ENCODE measurements around the gene RUNX3. TPM values are rescaled to one million over a fixed set of nuclear protein-coding genes. Genes with fewer than 3 reads are reported as not detected.

The RUNX3 gene
- total and polyA plus RNA-seq, 2 of the 8 experiments (the other 6 are each of a cell fraction or from before 2014, with no cell fraction given): 0.62 to 0.82 TPM

DNA sequence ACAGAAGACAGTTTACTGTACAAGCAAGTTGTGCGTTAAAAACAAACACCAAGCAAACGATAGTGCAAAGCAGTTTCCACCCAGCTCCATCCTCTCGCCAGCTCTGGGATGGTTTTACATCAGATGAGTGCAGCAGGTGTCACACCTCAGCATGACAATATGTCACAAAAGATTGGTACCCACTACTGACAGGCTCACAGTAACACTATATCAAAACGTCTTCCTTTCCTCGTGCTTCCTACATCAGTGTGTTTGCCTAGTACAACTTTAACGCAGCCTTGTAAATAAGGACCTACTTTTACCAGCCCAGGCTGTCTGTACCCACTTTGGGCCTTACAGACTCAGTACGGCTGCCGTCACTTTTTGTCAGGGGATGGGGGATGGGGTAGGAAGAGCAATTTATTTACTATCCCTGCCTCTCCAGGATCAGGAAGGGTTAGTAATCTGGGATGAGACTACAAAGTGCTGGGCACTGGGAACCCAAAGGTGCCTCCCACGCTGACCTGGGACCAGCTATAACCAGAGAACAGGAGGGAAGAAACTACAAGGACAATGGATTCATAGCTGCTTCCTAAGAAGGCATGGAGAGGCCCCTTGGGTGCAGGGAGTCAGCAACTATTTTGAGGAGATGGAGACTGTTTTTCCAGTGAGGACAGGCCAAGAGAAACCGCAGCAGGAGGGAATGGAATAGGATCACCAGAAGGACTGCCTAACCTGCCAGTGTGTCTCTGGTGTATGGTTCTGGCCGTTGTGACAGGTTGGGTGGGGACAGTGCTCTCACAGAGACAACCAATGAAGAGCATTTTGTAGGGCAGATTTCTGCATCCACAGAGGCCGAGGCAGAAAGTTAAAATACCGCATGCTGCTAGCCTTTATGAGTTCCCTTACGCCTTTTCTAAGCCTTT, 30.2 kb downstream of the RUNX3 start (continued):
- TF ChIP-seq, protein P1, sequence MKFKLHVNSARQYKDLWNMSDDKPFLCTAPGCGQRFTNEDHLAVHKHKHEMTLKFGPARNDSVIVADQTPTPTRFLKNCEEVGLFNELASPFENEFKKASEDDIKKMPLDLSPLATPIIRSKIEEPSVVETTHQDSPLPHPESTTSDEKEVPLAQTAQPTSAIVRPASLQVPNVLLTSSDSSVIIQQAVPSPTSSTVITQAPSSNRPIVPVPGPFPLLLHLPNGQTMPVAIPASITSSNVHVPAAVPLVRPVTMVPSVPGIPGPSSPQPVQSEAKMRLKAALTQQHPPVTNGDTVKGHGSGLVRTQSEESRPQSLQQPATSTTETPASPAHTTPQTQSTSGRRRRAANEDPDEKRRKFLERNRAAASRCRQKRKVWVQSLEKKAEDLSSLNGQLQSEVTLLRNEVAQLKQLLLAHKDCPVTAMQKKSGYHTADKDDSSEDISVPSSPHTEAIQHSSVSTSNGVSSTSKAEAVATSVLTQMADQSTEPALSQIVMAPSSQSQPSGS (IDR thresholded peaks at IDR 0.05; ENCODE audit: low read length): no peak
- no peak for TF ChIP-seq SIX5 (IDR thresholded peaks at IDR 0.05; ENCODE audit: low read depth, low read length)

Measured in H1 (cell line).